Measurements from ENCODE around the gene OLR1.

Gene OLR1

GRCh38 chr12:10151621-10152020 is 20.3 kb downstream of the OLR1 start:
- DNase-seq: no peak

- DNase-seq: no peak
Measured at GRCh38 chr12:10147714-10148403, 24.1 kb downstream of the OLR1 start.

DNA sequence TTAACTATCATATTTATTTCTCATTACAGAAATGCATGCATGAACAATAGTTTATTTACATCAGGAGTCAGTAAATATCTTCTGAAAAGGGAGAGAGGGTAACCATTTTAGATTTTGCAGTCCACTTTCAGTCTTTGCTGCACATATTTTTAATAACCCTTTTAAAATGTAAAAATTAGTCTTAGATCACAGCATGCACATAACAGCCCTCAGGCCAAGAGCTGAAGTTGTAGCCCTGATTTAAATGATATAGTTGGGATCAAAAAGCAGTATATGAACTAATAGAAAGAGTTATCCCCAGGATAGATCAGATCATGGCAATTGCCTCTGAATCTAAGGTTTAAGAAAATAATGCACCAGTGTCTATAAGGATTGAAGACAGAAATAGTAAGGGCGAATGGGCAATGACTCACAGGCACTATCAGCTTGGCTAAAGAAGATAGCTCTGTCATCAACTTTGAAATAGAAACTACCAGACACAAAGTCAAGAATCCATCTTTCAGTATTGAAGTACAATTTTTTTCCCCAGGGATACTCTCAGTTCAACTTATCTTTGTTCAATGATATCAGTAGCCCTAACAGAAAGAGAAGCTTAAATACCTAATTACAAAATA is 28.8 kb downstream of the OLR1 start:
- DNase-seq: no peak

DNA sequence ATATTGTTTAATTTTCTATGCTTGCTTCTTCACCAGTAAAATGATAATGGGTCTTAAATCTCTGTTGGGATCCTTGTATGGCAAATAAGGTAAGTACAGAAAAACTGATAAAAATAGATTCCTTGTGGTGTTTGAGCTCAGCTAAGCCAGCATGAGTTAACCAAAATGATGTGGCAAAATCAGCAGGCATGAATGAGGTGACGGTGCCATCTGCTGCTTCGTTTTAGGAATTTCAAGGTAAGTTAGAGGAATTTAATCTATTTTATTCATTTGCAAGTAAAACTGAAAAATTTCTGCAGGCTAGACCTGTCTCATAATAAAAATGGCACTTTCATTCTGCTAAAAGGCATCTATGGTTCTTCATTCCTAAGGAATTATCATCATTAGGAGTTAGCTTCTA is 31.9 kb downstream of the OLR1 start:
- DNase-seq: peak; percentile 61

GRCh38 chr12:10136637-10137205 is 35.2 kb downstream of the OLR1 start:
- no peak for DNase-seq

GRCh38 chr12:10135126-10135525 is 36.8 kb downstream of the OLR1 start:
- DNase-seq: no peak

- no peak for DNase-seq
Measured at GRCh38 chr12:10132850-10133370, 39.0 kb downstream of the OLR1 start.

GRCh38 chr12:10131111-10131690 is 40.7 kb downstream of the OLR1 start:
- DNase-seq: no peak

DNA sequence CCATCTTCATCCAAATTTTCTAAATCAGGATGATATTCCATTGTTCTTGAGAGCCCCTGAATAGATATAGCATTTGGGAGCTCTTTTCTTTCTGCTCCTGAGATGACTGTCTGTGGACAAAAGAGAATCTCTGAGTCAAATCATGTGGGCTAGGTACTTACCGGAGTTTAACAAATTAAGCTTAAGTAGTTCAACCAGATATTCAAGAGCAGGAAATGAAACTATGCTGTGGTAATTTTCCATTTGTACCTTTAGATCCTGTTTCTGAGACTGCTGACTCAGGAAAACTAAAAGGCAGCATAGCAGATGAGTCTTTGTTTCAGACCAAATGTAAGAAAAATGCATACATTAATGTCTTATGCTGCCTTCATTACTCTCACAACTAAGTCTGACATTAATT is 41.9 kb downstream of the OLR1 start, which contains the start of gene CLEC7A:
CLEC7A (minus strand) TSS at position 158 of the 400 bp plus-strand sequence; CDS start at position 41, 117 bp downstream.
- DNase-seq: peak; percentile 19

DNA sequence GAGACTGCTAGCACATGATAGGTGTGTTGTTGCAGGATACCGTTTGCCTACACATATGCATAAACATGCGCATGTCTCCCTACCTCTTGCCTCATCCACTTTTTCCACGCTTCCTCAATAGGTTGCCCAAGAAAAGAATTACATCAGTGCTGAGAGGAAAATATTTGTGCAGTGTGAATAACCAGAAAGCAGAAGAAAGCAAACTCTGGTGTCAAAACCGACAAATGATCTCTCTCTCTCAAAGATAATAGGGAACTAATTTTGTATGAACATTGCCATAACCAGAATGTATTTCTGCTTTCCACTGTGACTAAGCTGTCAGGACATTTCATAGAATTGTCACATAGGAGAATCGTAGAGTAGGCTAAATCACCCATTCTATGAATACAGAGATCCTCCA is 43.2 kb downstream of the OLR1 start:
- DNase-seq: peak; percentile 27

DNA sequence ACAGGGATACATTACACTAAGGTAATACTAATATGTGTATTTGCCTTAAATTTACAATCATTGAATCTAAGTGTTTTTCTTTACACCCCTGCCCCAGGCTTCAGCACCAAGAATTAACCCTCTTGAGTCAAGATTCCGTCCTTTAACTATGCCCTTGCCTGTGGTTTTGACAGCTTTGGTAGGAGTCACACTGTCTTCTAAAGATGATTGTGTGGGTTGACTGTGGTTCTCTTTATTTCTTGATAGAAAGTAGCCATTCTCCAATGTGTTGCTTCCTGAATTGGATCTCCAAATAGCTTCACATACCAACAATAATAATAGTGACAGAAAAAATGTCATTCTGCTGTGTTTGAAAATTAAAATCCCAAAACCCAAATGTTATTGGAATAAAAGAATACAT is 45.5 kb downstream of the OLR1 start:
- DNase-seq: no peak

- DNase-seq: no peak
Measured at GRCh38 chr12:10122689-10123088, 49.2 kb downstream of the OLR1 start.

DNA sequence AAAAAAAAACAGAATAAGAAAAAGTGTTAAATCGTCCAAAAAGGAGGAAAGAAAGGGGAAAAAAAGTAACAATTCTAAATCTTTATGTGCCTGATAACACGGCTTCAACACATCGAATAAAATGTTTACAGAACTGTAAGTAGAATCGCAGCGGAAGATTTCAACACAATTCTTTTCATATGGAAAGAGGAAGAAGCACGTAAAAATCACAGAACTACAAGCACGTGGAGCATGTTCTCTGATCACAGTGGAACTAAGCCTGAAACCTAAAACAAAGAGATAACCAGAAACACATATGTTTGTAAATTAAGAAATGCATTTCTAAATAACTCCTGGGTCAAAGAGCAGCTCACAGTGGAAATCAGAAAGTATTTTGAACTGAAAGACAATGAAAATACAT is 50.7 kb downstream of the OLR1 start:
- DNase-seq: peak; percentile 8

- DNase-seq: no peak
Measured at GRCh38 chr12:10119066-10119465, 52.9 kb downstream of the OLR1 start.

DNA sequence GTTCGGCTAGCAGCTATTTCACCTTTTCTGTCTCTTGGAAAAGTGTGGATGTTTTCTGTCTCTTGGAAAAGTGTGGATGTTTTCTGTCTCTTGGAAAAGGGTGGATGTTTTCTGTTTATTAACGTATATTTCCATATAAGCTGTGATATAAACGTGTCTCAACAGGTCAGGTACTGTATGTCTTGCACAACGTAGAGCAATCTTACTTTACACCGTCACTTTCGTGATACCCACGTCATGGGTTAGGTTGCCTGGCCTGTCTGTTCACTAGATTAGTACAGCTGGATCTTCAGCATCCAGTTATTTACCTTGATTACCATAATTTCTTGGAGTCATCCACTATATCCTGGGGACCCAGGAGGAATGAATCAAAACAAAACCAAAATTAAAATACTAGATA is 56.0 kb downstream of the OLR1 start:
- DNase-seq: no peak

GRCh38 chr12:10115311-10115710 is 56.6 kb downstream of the OLR1 start:
- DNase-seq: no peak

GRCh38 chr12:10113920-10114319 is 58.0 kb downstream of the OLR1 start:
- no peak for DNase-seq

DNA sequence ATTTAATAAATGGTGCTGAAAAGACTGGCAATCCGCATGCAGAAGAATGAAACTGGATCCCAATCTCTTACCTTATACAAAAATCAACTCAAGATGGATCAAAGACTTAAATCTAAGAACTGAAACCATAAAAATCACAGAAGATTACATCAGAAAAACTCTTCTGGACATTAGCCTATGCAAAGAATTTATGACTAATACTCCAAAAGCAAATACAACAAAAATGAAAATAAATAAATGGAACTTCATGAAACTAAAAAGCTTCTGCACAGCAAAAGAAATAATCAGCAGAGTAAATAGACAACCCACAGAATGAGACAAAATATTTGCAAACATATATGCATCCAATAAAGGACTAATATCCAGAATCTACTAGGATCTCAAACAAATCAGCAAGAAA is 58.9 kb downstream of the OLR1 start:
- no peak for DNase-seq

DNA sequence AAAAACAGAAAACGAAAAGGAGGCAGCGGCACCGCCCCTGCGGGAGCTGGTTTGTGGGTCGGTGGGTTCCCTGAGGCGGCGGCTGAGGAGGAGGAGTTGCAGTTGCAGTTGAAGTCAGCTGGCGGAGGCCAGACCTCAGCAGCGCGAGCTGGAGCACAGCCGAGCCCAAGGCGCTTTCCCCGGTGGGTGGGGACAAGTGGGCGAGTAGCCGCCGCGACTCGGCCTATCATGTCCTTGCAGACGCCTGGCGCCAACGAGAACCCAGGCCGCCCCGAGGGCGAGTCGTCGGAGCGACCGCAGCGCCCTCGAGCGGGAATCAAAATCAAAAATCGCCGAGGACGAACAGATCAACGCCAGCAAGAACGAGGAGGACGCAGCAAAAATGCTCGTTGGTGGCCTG is 60.5 kb downstream of the OLR1 start:
- DNase-seq: no peak

DNA sequence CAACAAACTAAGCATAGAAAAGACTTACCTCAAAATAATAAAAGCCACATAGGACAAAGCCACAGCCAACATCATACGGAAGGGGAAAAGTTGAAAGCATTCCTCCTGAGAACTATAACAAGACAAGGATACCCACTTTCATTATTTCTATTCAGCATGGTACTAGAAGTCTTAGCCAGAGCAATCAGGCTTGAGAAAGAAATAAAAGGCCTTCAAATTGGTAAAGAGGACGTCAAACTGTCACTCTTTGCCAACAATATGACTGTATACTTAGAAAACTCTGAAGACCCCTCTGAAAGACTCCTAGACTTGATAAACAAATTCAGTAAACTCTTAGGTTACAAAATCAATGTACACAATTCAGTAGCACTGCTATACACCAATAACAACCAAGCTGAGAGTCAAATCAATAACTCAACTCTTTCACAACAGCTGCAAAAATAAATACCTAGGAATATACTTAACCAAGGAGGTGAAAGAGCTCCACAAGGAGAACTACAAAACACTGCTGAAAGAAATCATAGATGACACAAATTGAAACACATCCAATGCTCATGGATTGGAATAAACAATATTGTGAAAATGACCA is 61.6 kb downstream of the OLR1 start:
- DNase-seq: no peak

Measured in CD4-positive, alpha-beta T cell treated with Interleukin-17A for 1 hour (primary cell).